HG03378 (cell line): ENCODE results near the gene HMGN1.
"Not testable (repeated sequence)": the region's sequence is repeated elsewhere in the genome, so short reads cannot be mapped to it uniquely, and the experiment has no call there.

Source experiments
- ATAC-seq: cut with Tn5 transposase; IDR thresholded peaks from one replicate; pipeline ENCODE4 v1.9.1; 2021; ENCODE audit warnings: mild to moderate bottlenecking, moderate library complexity; ENCODE audit not compliant: unreplicated experiment

Gene HMGN1, protein sequence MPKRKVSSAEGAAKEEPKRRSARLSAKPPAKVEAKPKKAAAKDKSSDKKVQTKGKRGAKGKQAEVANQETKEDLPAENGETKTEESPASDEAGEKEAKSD

DNA sequence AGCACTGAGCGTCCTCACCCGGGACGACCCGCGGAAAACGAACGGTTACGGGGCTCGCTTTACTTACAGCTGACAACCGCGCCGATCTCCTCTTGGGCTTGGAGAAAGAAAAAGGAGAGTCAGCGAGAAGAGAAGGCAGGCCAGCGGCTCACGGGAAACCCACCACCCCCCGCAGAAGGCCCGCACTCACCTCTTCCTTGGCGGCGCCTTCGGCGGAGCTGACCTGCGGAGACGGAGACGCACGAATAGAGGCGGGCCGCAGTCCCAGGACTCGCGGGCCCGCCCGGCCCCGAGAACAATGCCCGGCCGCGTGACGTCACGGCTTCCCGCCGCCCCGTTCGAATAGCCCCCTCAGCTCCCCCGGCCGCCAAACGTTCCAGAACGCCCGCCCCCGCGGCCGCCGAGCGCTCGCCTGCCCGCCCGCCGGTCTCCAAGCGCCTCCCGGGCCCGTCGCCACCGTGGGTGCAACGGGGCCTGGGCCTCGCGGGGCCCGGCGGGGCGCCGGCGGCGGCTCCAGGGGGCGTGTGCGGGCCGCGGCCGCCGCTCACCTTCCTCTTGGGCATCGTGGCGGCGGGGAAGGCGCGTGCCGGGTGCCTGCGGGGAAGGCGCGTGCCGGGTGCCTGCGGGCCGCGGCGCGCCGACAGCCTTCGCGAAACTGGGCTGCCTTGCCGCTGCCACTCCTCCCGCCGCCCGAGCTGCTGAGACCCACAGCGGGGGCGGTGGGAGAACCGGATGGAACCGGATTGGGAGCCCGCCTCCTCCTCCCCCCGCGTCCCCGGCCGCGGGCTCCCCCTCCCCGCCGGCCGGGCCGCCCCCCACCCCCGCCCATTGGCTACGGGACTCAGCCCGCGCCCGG lies at the start of gene HMGN1:
Gene HMGN1 (minus strand): TSS at position 734 of the 856 bp plus-strand sequence. CDS start 171 bp downstream, at position 563.
- ATAC-seq: peak; percentile 32

DNA sequence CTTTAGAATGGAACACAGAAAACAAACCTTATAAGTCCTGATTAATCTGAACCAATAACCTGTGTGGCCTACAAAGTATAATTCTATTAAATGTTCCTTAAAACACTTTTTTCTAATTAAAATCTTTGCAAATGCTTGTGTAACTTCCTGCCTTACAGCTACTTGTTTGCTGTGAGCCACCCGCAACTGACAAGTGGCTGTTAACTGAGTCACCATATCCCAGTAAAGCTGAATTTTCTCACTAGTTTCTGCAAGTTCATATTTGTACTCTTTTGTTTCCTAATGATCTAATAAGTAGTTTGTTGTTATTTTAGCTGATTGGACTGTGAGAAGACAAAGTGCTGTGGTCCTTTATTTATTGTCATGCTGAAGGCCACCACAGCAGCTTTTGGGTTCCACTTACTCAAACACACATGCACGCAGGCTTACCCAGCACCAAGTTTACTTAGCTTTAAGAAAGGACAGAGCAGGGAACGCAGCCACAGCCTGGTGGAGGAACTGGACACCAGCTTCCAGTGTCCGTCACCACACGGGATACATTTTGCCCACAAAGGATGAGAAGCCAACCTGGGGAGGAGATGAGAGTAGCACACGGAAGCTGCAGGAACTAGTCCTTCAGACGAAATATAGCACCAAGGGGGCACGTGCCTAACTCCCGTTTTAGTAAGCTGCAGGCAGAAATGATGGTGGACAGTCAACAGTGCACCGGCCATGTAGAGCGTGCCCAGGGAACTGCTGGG lies 48.9 kb upstream of the HMGN1 start:
- ATAC-seq: no peak

DNA sequence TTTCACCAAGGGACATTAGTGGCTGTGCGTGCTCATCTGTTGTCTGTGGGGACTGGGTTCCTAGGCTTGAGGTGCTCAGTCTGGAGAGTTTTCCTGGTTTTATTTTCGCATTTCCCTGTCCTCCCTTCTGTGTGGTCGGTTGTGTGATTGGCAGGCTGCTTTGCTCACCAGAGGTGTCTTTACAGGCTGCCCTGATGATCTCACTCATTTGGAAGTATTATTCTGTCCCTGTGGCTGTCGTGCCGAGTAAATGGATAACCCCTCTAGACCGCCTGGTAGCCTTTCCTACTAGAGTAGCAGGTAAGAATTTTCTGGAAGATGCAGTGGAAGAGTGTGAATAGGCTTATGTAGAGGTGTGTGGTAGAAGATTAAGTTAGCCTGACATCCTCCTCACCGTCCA lies 44.1 kb upstream of the HMGN1 start:
- no peak for ATAC-seq

DNA sequence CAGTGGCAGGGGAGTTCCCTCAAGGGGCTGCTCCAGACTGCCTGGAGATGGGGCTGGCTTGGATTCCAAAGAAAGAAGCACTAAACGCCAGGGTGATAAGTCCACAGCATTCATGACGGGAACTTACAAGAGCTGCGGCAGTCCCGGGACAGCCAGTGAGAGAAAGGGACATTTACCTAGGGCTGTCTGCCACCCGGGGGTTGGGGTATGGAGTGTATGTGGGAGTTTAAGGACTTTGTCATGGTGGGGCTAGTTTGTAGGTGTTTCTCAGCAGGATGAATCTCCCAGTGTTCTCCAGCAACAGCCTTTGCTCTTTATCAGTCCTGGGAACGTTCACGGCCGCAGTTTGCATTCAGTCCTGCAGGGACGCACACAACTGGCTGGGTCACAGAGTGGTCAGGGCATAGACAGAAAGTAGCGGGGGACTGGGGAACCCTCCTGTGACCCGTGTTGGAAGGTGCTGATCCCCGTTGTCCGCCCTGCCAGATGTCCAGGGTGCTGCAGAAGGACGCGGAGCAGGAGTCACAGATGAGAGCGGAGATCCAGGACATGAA lies 41.4 kb upstream of the HMGN1 start:
- ATAC-seq: no peak

DNA sequence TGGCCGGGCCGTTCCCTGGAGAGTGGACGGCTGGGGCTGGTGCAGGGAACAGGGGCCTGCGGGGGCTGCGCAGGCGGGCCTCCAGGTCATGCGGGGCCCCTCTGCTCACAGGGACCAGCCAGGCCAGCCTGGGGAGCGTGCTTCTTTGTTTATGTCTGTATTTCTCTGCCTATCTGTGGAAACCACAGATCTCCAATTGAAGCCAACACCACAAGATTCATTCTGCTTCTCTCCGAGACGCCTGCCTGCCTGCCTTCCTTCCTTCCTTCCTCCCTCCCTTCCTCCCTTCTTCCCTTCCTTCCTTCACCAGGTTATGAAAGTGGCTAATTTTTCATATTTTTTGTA lies 39.9 kb upstream of the HMGN1 start:
- peak; percentile 26 for ATAC-seq

DNA sequence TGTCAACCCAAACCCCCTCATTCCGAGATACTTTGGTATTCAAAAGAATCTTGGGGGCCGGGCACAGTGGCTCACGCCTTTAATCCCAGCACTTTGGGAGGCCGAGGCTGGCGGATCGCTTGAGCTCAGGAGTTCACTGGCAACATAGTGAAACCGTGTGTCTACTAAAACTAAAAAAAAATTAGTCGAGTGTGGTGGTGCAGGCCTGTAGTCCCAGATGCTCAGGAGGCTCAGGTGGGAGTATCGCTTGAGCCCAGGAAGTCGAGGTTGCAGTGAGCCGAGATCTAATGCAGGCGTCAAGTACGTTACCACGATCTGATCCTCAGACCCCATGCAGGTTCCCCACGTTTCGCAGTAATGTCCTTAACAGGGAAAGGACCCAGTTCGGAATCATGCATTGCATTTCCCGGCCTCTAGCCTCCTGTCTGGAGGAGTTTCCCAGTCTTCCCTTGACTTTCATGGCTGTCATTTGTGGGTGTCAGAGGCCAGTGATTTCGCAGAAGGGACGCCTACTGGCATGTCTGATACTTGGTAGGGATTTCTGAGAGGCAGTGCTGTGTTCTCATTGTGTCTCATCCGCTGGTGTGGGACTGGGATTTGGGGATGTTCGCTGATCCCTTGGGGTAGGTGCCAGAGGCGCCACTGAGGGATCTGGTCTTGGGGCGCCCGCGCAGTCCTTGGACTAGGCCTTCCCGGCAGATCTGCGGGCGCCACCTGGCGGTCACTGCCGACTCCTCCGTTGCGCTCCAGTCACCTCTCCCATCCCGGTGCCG lies 39.3 kb upstream of the HMGN1 start:
- peak; percentile 74 for ATAC-seq

DNA sequence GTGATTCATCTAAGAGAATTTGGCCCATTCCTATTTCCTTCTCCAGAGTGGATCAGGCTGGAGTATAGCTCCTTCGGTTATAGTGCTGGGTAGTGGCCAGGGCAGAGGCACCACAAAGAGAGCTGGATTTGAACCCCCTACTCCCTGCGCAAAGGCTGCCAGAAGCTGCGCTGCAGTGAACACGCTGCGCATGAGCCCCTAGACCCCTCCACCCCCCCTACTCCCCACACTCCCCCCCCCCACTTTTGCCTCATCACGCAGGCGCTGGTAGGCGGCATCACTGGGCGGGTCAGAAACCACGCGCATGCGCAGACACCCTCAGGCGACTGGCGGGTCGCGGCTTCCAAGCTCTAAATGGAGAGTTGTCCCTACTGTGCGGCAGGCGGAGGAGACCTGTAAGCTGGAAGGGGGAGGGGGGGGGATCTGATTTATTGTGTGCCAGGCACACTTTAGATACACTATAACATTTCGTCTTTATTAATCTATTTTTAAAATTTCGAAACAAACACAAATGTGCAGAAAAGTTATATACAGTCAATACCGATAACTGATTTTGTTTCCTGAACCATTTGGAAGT lies 38.7 kb upstream of the HMGN1 start:
- no peak for ATAC-seq

DNA sequence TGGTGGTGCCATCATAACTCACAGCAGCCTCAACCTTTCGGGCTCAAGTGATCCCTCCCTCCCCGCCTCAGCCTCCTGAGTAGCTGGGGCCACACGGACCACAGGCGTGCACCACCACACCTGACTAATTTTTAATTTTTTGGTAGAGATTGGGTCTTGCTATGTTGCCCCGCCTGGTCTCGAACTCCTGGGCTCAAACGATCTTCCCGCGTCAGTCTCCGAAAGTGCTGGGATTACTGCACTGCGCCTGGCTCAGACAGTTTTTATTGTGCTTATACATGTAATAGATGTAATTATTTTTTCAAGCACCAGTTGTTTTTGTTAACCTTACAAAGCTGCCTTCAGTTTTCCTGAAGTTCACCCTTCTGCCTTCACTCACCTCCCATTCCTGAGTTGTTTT lies 38.0 kb upstream of the HMGN1 start:
- no peak for ATAC-seq

DNA sequence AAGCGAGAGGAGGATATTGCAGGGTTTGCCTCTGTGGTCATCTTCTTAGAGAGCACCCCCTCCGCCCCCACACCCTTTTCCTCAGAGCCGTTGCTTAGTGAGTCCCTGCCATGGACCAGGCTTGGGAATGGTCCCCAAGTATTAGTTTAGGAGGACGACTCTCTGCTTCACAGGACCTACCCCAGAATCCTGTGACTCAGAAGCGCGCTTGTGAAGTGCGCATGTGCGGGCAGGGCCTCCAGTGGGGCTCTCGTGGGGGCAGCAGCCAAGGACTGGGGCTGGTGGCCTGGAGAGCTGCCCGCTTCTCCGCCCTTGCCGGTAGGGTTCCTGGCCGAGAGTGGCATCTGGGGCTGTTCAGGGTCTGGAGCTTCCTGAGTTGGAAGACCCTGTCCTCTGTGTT lies 37.3 kb upstream of the HMGN1 start:
- ATAC-seq: no peak

DNA sequence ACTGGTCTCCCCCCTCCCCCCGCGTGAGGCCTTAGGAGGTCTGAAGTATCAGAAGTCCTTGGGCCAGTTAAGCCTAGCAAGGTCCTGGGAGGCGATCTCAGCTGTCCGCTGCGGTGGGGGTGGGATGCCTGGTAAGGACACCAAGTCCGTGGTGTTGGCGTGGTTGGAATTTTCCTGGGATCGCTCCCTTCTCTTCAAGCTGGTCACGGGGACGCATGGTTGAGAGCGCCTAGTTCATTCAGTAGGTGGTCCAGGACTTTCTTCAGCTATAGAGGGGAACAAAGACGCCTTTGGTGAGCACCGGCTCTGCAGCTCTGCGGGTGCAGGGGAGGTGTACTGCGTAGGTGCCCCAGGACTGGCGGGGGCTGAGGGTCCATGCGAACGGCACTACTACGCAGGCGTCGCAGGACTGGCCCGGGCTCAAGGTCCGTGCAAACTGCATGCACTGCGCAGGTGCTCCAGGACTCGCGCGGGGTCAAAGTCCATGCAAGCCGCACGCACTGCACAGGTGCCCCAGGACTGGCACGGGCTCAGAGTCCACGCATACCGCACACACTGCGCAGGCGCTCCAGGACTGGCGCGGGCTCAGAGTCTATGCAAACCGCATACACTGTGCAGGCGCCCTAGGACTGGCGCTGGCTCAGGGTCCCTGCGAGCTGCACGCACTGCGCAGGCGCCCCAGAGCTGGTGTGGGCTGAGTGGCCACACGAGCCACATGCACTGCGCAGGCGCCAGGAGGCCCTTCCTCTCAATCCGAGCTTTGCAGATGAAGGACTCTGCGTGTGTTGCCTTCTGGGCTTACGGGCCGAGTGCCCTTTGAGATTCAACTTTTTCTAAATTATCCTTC lies 36.6 kb upstream of the HMGN1 start:
- ATAC-seq: no peak

DNA sequence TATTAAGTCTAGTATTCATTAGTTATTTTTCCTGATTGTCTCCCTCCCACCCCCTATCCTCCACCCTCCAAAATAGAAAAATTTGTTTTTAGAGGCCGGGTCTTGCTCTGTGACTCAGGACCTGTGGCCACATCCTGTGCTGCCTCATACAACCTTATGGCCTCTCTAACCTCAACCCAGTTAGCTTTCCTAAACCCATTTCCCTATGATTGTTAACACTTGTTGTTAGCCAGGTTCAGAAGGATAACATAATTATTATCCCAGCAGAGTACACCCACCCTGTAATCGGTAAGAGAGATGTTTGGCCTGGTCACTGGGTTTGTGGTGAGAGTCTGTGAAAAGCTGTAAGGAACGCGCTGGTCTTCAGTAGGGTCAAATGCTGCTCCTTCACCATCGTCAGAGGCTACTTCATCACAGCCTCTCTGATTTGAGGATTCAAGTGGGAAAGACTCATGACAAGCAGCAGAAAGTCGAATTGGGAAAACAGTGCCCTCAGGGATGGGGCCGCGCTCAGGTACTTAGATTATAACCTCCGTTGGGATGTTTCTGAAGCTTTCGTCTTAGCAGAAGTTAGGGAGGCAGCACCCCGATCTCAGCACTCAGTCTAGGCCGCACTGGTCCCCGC lies 35.9 kb upstream of the HMGN1 start:
- ATAC-seq: no peak

DNA sequence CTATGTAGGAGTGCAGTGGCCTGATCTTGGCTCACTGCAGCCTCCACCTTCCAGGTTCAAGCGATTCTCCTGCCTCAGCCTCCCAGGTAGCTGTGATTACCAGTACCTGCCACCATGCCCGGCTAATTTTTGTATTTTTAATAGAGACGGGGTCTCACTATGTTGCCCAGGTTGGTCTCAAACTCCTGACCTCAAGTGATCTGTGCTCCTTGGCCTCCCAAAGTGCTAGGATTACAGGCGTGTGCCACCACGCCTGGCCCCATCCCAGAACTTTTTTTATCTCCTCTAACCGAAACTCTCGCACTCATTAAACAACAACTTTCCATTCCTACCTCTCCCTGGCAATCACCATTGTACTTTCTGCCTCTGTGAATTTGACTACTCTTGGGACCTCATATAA lies 33.2 kb upstream of the HMGN1 start:
- not testable (repeated sequence) for ATAC-seq

DNA sequence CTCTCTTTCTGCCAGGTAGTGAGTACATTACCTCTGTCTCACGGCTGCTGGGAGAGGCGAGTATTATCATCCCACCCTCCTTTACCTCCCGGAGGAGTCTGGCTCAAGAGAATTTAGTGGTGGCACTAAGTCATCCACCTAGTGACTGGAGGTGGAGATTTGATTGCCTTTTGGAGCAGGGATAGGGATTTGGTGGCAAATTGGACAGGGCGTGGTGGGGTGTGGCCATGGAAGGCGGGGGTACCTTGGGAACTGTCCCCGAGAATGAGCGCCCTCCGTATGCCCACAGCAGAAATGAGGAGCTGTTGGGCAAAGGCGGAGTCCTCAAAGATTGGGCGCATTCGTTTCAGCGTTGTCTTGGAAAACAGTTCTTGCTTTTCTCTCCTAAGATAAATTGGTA lies 32.1 kb upstream of the HMGN1 start:
- ATAC-seq: peak; percentile 7

DNA sequence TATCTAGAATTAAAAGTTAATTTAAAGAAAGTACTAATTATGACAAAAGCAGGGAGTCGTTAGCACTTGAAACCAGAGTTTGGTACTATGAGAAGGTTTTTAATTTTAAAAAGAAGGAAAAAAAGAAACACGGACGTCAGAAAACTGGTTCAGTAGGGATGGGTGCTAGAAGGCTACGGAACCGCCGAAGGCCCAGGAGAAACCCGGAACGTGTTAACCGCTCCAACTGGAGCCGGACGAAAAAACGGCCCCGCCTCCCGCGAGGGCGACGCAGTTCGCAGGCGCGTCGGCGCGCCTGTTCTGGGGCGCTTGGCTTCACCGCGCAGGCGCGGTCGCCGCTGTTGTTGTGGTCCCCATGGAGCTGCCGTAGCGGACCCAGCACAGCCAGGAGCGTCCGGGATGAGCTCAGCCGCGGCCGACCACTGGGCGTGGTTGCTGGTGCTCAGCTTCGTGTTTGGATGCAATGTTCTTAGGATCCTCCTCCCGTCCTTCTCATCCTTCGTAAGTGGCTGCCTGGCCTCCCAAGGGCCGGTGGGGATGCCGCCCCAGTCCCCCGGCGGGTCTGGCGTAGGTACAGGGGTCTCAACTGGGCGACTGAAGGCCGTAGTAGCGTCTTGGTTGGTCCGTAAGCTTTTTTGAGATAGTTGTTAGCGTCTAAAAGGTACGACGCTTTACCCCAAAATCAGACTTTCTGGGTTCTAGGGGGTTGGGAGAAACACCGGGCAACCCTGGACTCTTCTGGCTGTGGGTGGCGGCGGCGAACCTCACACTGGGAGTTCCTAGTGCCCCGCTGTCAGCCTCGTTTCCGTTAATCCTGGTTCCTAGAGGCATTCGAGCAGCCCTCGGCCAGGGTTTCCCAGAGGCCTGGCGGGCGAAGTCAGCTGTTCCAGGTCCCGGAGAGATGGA lies 31.4 kb upstream of the HMGN1 start:
- ATAC-seq: peak; percentile 82

DNA sequence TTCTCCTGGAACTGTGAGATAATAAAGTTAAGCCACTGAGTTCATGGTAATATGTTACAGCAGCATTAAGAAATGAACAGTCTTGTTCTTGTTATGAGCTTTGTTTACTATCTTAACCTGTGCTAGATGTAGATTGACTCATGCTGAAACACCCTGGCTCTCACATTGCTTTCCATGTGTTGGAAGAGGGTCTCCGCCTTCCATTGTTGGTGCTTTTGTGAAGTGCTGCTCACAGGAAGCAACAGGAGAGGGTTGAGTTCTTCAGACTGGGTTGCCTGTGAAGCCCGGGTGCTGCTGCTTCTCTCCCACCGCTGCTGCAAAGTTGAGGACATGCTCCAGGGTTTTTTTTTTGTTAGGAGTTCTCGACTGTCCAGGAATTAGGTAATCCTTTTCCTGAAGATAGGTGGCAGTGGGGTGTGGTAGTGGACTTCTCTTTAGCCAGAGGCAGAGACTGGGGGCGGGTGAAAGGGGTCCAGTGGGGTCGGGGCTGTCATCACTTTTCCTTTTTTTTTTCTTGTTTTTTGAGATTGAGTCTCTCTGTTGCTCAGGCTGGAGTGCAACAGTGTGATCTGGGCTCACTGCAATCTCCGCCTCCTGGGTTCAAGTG lies 28.7 kb upstream of the HMGN1 start:
- no peak for ATAC-seq

DNA sequence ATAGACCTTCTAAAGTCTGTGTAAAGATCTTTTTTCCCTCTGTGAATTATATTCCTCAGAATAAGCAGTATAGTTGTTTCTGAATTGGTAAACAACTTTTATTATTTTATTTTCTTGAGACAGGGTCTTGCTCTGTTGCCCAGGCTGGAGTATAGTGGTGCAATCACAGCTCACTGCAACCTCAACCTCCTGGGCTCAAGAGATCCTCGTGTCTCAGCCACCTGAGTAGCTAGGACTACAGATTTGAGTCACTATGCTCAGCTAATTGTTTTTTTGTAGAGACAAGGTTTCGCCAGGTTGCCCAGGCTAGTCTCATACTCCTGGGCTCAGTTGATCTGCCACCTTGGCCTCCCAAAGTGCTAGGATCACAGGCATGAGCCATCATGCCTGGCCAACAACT lies 26.6 kb upstream of the HMGN1 start:
- no peak for ATAC-seq

DNA sequence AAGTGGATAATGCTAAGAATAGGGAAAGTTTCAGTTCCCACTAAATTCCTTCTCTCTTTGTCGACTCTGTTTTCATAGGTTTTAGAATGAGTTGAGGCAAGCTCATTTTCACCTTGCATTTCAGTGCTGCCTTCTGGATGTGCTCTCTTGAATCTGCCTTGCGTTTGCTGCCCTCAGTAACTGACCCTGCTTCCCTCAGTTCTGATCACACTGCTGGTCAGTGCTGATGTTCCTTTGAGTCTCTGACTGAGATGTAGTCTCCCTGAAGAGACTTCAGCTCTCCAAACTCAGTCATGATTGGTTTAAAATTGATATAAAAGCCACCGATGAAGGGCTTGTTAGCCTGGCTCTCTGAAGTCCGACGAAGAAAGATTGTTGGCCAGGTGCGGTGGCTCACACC lies 25.2 kb upstream of the HMGN1 start:
- no peak for ATAC-seq

DNA sequence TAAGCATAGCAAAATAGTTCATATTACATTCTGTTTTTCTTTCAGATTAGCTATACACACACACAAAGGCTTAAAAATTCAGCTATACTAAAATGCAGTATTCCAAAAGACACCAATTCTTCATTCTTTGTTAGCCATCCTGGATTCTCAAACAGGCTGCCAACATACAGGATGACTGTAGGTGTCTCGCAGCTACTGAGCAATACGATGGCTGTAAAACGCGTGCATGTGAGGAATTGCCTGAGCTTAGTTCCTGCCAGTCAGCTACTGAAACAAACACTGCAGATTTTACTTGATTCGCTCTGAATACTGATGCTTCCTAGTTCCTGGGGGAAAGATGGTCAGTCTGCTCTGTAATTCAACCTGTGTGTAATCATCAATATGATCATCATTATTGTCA lies 24.7 kb upstream of the HMGN1 start:
- ATAC-seq: no peak
